HUES64 (cell line): ENCODE data around the gene NAP1L4.

Source experiments
- H3K27ac ChIP-seq: 2 replicates; pipeline ENCODE4 v1.7.0; 2013; ENCODE audit warnings: low read depth, low read length, inconsistent platforms
- H3K27me3 ChIP-seq: 2 replicates; pipeline ENCODE4 v1.6.1; 2013; ENCODE audit warnings: mild to moderate bottlenecking, low read length; ENCODE audit not compliant: insufficient read depth
- H3K36me3 ChIP-seq: 2 replicates; pipeline ENCODE4 v1.6.1; 2013; ENCODE audit warnings: mild to moderate bottlenecking, low read length; ENCODE audit not compliant: insufficient read depth
- H3K4me1 ChIP-seq: 2 replicates; pipeline ENCODE4 v1.6.1; 2013; ENCODE audit warnings: mild to moderate bottlenecking, low read length, moderate library complexity; ENCODE audit not compliant: insufficient read depth
- H3K4me3 ChIP-seq: 2 replicates; pipeline ENCODE4 v1.5.1; 2013; ENCODE audit warnings: mild to moderate bottlenecking, low read length, moderate library complexity
- H3K9ac ChIP-seq: 2 replicates; pipeline ENCODE4 v1.6.1; 2013; ENCODE audit warnings: mild to moderate bottlenecking, low read depth, low read length
- H3K9me3 ChIP-seq: 2 replicates; pipeline ENCODE4 v1.6.1; 2013; ENCODE audit warnings: low read depth, low read length; ENCODE audit not compliant: insufficient read depth
- whole genome bisulfite sequencing: fragments of 150-250, 120-280 bp; methylation state at CpG from one replicate; pipeline ENCODE4 v1.1.7; 2013; ENCODE audit warnings: missing lambda C conversion rate; 5-methylcytosine and 5-hydroxymethylcytosine counted together

The NAP1L4 gene

DNA sequence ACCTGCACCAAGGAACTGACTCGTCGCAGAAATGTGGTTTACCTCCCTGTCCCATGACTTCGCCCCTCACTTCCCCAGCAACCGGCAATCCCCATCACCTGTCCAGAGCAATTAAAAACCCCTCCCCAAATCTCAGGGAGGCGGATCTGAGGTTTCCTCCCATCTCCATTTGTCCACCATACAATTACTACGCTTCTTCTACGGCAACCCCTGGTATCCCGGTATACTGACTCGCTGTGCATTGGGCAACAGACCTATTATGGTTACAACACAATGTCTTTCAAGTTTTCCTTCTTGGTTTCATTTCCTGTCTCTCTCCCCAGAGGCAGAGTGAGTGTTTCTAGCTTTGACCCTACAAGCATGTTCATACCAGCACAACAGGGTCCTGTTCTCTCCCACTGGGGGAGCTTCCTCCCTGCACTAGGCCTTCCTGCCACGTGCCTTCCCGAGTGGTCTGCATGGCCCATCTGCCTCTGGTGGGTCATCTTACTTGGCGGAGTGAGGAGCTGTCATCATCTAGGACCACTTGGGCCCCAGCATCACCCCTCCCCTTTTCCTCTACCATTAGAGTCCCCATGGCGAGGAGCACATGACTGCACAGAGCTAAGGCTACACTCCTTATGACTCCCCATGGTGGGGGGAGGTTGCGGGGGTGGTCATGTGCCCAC, 30.3 kb upstream of the NAP1L4 start:
- Histone ChIP-seq H3K9ac (no peak overlapping the region), H3K27ac (no peak overlapping the region), H3K9me3 (no peaks in the 10 kb centered on the region), H3K4me1 (0 out of 2 replicates have a peak, but pooled peaks cover 2% of the 10 kb centered on the region), H3K4me3 (no peak overlapping the region), H3K27me3 (no peaks in the 10 kb centered on the region), H3K36me3 (peaks cover 69% of the 10 kb centered on the region)
- 91% methylated on average over 14 of the region's 14 CpGs for WGBS

GRCh38 chr11:3021125-3021524, 29.0 kb upstream of the NAP1L4 start:
- H3K36me3 ChIP-seq, result peaks cover 69% of the 10 kb centered on the region

DNA sequence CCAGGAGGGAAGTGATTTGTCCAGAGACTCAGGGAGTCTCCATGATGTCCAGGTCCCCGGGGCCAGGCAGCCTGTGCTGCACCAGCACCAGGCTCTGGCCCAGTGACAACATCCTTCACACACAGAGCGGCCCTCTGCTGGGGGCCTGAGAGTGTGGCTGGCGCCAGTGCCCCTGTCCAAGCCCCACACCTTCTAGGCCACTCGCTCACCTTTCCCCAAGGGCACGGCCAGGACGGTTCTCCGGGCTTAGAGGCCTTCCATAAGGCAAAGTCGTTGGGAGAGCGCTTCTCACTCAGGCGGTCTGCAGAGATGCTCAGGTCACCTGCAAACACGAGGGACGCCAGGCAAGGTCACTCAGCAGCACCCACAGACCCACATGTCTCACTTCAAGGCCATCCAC, 27.9 kb upstream of the NAP1L4 start:
- peaks cover 69% of the 10 kb centered on the region for H3K36me3 ChIP-seq
- WGBS, result 95% methylated on average over 12 of the region's 12 CpGs
- no peaks in the 10 kb centered on the region for H3K27me3 ChIP-seq
- H3K4me3 ChIP-seq, result no peak overlapping the region
- H3K9me3 ChIP-seq, result no peaks in the 10 kb centered on the region
- H3K9ac ChIP-seq, result no peak overlapping the region
- 0 out of 2 replicates have a peak, but pooled peaks cover 2% of the 10 kb centered on the region for H3K4me1 ChIP-seq
- no peak overlapping the region for H3K27ac ChIP-seq

More at GRCh38 chr11:3021125-3021524, 29.0 kb upstream of the NAP1L4 start:
- H3K4me3 ChIP-seq, result no peak overlapping the region
- H3K27me3 ChIP-seq, result no peaks in the 10 kb centered on the region
- no peak overlapping the region for H3K9ac ChIP-seq
- no peak overlapping the region for H3K27ac ChIP-seq
- no peaks in the 10 kb centered on the region for H3K9me3 ChIP-seq
- H3K4me1 ChIP-seq, result 0 out of 2 replicates have a peak, but pooled peaks cover 2% of the 10 kb centered on the region
- 83% methylated on average over 4 of the region's 4 CpGs for WGBS

DNA sequence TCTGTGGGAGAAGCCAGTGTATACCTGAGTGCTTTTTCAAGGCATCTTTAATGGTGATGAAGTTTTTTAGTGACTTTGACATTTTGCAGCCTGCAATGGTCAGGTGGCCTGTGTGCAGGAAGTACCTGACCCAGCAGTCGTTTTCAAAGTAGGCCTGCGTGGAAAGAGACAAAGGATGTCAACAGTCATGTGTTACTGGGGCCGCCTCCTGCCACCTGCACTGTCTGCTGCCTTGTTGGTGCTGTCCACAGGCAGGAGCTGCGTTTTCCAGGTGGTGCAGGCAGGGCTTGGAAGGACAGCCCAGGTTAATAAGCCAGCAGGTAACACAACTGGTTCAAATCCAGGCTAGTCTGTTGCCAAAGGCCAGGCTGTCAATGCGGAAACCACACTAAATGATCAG, 26.5 kb upstream of the NAP1L4 start:
- no peak overlapping the region for H3K9ac ChIP-seq
- WGBS, result 95% methylated on average over 5 of the region's 5 CpGs
- 0 out of 2 replicates have a peak, but pooled peaks cover 2% of the 10 kb centered on the region for H3K4me1 ChIP-seq
- peaks cover 75% of the 10 kb centered on the region for H3K36me3 ChIP-seq
- H3K27ac ChIP-seq, result no peak overlapping the region
- H3K9me3 ChIP-seq, result no peaks in the 10 kb centered on the region
- no peaks in the 10 kb centered on the region for H3K27me3 ChIP-seq
- H3K4me3 ChIP-seq, result no peak overlapping the region

DNA sequence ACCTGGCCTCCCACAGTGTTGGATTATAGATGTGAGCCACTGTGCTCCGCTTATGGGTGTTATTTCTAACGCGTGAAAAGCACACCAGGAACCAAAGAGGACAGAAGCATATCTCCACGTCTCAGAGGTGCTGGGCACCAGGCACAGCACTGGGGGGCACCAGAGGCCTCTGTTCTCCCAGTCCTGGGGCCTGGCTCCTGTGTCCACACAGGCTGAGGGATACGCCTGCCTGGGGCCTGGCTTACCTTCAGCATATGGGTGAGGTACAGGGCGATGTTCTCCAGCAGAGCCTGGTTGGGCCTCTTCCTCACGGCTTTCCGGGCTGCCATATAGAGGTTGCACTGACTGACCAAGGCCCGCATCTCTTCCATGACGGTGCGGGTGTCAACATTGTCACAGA, 24.7 kb upstream of the NAP1L4 start:
- H3K27me3 ChIP-seq, result no peaks in the 10 kb centered on the region
- H3K36me3 ChIP-seq, result peaks cover 79% of the 10 kb centered on the region
- H3K27ac ChIP-seq, result no peak overlapping the region
- 95% methylated on average over 11 of the region's 11 CpGs for WGBS
- 0 out of 2 replicates have a peak, but pooled peaks cover 2% of the 10 kb centered on the region for H3K4me1 ChIP-seq
- no peak overlapping the region for H3K4me3 ChIP-seq
- no peaks in the 10 kb centered on the region for H3K9me3 ChIP-seq
- H3K9ac ChIP-seq, result no peak overlapping the region

DNA sequence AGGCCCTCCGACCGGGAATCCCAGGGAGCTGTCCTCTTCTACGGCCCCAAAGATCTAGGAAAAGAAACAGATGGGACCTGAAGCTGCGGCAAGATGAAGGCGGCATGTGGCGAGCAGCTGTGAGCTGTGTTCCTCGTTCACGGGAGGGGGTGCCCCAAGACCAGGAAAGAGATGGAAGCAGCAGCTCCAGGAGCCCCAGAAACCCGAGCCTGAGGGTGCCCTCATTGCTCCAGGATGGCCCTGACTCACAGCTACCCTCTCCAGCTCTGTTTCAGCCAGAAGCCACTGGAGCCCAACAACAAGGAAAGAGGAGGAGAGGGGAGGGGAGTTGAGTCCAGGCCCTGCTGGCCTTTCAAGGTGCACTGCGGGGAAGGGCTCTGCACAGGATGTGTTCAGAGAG, 23.7 kb upstream of the NAP1L4 start:
- 95% methylated on average over 10 of the region's 10 CpGs for WGBS
- Histone ChIP-seq H3K36me3 (peaks cover 85% of the 10 kb centered on the region), H3K27me3 (no peaks in the 10 kb centered on the region), H3K9ac (no peak overlapping the region), H3K9me3 (no peaks in the 10 kb centered on the region), H3K27ac (no peak overlapping the region), H3K4me1 (no peaks in the 10 kb centered on the region), H3K4me3 (no peak overlapping the region)

GRCh38 chr11:3014943-3015342, 22.8 kb upstream of the NAP1L4 start:
- H3K27me3 ChIP-seq, result no peaks in the 10 kb centered on the region
- no peak overlapping the region for H3K27ac ChIP-seq
- H3K36me3 ChIP-seq, result peaks cover 86% of the 10 kb centered on the region
- no peak overlapping the region for H3K9ac ChIP-seq
- 94% methylated on average over 4 of the region's 4 CpGs for WGBS
- no peaks in the 10 kb centered on the region for H3K9me3 ChIP-seq
- no peak overlapping the region for H3K4me3 ChIP-seq
- H3K4me1 ChIP-seq, result no peaks in the 10 kb centered on the region

DNA sequence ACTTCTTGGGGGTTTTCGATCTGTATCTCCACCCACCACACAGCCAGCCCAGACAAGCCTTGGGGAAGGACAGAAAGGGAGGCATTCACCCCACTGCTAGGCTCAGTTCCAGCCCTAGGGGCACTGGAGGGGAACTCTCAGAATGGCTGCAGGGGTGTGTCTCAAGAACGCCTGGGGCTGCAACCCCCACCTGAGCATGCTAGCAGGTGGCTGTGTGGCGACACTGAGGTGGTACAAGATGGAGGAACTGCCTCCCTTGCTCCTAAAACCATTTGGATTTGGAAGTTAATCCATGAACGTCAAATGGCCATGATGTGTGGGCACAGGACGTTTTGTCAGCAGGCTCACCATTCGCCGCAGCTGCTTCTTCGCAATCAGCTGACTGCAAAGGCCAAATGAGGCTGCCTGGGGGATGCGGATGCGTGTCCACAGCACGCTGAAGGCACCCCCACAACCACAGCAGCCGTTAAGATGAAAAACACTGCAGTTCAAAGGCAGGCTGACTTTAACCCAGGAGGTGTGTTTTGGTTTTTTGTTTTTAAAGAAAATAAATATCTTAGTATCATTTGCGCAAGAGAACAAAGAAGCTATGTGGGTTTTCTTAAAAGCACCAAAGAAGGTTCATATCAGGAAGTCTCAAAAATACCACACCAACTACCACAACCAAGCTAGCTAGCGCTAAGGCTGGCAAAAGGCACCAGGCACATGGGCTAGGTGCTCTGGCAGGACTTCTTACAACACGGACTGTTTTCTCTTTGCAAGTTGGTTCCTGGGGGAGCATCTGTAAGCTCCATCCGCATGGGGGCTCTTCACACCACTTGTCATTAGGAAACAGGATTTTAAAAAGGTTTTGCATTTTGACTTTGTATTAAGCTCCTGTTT, 22.2 kb upstream of the NAP1L4 start:
- Histone ChIP-seq H3K36me3 (peaks cover 86% of the 10 kb centered on the region), H3K9me3 (no peaks in the 10 kb centered on the region), H3K27ac (no peak overlapping the region), H3K27me3 (no peaks in the 10 kb centered on the region), H3K4me3 (no peak overlapping the region), H3K4me1 (no peaks in the 10 kb centered on the region), H3K9ac (no peak overlapping the region)
- WGBS, result 95% methylated on average over 16 of the region's 16 CpGs

- WGBS, result 89% methylated on average over 31 of the region's 31 CpGs
- peaks cover 82% of the 10 kb centered on the region for H3K36me3 ChIP-seq
- H3K9ac ChIP-seq, result no peak overlapping the region
- no peak overlapping the region for H3K4me3 ChIP-seq
- H3K4me1 ChIP-seq, result no peaks in the 10 kb centered on the region
- H3K27me3 ChIP-seq, result no peaks in the 10 kb centered on the region
- H3K27ac ChIP-seq, result no peak overlapping the region
- H3K9me3 ChIP-seq, result no peaks in the 10 kb centered on the region
Measured at GRCh38 chr11:3011891-3012885, 20.1 kb upstream of the NAP1L4 start.

DNA sequence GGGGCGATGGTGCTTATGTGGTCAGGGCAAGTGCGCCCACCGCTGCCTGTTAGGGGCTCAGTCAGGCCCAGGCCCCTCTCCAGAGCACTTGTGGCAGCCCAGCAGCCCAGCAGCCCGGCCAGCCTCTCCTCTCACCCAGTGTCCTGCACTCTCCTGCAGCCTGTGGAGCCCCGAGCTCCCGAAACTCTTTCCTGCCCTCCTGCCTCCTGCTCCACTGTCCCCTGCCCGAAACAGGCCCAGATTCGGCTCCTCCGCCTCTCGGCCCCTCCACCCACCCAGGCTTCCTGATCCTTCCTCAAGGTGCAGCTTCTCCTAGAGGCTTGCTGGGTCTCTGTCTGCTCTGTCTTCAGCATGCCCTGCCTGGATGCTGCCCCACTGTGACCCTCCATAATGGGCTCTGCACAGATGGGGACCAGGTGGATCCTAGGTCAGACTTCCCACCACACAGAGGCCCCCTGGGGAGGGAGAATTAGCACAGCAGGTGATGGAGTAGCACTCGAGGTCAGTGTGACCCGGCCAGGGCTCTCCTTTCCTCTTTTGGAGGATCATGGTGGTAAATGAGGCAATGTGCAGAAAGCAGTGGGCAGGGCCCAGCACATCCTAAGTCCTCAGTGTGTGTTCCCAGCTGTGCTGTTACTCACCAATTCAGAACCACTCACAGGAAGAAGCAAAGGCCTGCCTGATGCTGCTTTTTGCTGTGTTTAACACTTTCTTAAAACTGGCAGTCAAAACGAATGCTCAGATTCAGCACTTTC, 18.6 kb upstream of the NAP1L4 start:
- H3K9ac ChIP-seq, result no peak overlapping the region
- no peaks in the 10 kb centered on the region for H3K9me3 ChIP-seq
- H3K27me3 ChIP-seq, result no peaks in the 10 kb centered on the region
- H3K4me1 ChIP-seq, result no peaks in the 10 kb centered on the region
- H3K36me3 ChIP-seq, result peaks cover 81% of the 10 kb centered on the region
- H3K4me3 ChIP-seq, result no peak overlapping the region
- no peak overlapping the region for H3K27ac ChIP-seq
- 94% methylated on average over 13 of the region's 13 CpGs for WGBS
